CD8-positive, alpha-beta memory T cell (primary cell): ENCODE data around the gene BBS1. TPM values are rescaled to one million over a fixed set of nuclear protein-coding genes. Genes with fewer than 3 reads are reported as not detected.
A peak's percentile ranks its signal among the peaks of the same experiment; 100 is the strongest.

Source experiments
- CTCF ChIA-PET: fragments of 350-600 bp; sonication (Branson Sonifier 250); formaldehyde crosslinking; loops from one replicate; lab custom pipeline; 2021; ENCODE audit warnings: antibody characterized with exemption; lab: Charles Lee
- POLR2A ChIA-PET: fragments of 350-600 bp; sonication (Branson Sonifier 250); formaldehyde crosslinking; loops from one replicate; lab custom pipeline; 2021; ENCODE audit warnings: antibody characterized with exemption; lab: Charles Lee
- DNase-seq, 5 donors: peaks; one replicate each; pipeline versions ENCODE4 v3.0.0 to v3.0.0-alpha.2; 2020 to 2022; ENCODE audit warnings: mixed read lengths in 1 of 5
- H3K27ac ChIP-seq: one replicate; pipeline ENCODE4 v1.7.0; 2013; ENCODE audit warnings: low read depth, mild to moderate bottlenecking, low read length, moderate library complexity
- H3K27me3 ChIP-seq: 2 replicates; pipeline ENCODE4 v1.7.0; 2013; ENCODE audit warnings: low read length, mild to moderate bottlenecking; ENCODE audit not compliant: insufficient read depth, poor library complexity, severe bottlenecking
- H3K36me3 ChIP-seq: 2 replicates; pipeline ENCODE4 v1.7.0; 2013; ENCODE audit warnings: mild to moderate bottlenecking, low read length, moderate library complexity; ENCODE audit not compliant: insufficient read depth
- H3K4me1 ChIP-seq: 2 replicates; pipeline ENCODE4 v1.7.0; 2013; ENCODE audit warnings: mild to moderate bottlenecking, low read length, moderate library complexity; ENCODE audit not compliant: insufficient read depth
- H3K4me3 ChIP-seq: 2 replicates; pipeline ENCODE4 v1.7.0; 2013; ENCODE audit warnings: mild to moderate bottlenecking, low read length
- H3K9me3 ChIP-seq: 2 replicates; pipeline ENCODE4 v1.7.0; 2013; ENCODE audit warnings: mild to moderate bottlenecking, low read length
- H3K27ac Mint-ChIP-seq, 8 donors: one replicate each; pipeline ENCODE4 v1.8.0; 2020 to 2021; ENCODE audit warnings: mixed read lengths in 8 of 8, mild to moderate bottlenecking in 6 of 8, inconsistent platforms in 3 of 8, moderate library complexity in 3 of 8
- H3K27me3 Mint-ChIP-seq, 2 donors: one replicate each; pipeline ENCODE4 v1.8.0; 2020 to 2021; ENCODE audit warnings: mixed read lengths in 2 of 2, mild to moderate bottlenecking in 1 of 2, moderate library complexity in 1 of 2
- H3K36me3 Mint-ChIP-seq, 3 donors: one replicate each; pipeline ENCODE4 v1.8.0; 2020 to 2021; ENCODE audit warnings: mixed read lengths in 3 of 3, inconsistent platforms in 1 of 3, mild to moderate bottlenecking in 1 of 3
- H3K4me1 Mint-ChIP-seq, 3 donors: one replicate each; pipeline ENCODE4 v1.8.0; 2020 to 2021; ENCODE audit warnings: mixed read lengths in 3 of 3, inconsistent platforms in 1 of 3, mild to moderate bottlenecking in 1 of 3
- H3K4me3 Mint-ChIP-seq, 7 donors: one replicate each; pipeline ENCODE4 v1.8.0; 2020 to 2021; ENCODE audit warnings: mixed read lengths in 7 of 7, mild to moderate bottlenecking in 6 of 7, moderate library complexity in 4 of 7, inconsistent platforms in 2 of 7
- H3K9me3 Mint-ChIP-seq, 5 donors: one replicate each; pipeline ENCODE4 v1.8.0; 2020 to 2022; ENCODE audit warnings: mixed read lengths in 5 of 5, mild to moderate bottlenecking in 3 of 5, moderate library complexity in 2 of 5, inconsistent platforms in 1 of 5
- polyA plus RNA-seq: library from polyadenylated mRNA; unstranded; fragments of 300-500 nt; fragmentation: Illumina TruSeq; gene quantifications from one replicate; pipeline ENCODE4 v1.2.3, GENCODE V29; 2021
- total RNA-seq, 2 experiments: library from RNA; stranded (reverse); gene quantifications; one replicate each; pipeline ENCODE4 v1.2.3, GENCODE V29; 2021

Gene BBS1
- total and polyA plus RNA-seq, 3 experiments from 2014 or later: 15.6 to 21.2 (median 17.7) TPM

GRCh38 chr11:66498506-66498905 lies 11.9 kb upstream of the BBS1 start:
- no peak for DNase-seq
- CTCF ChIA-PET: no interaction called here
- H3K4me3 ChIP-seq: no peak overlapping the region
- Mint-ChIP-seq H3K4me3 (no peak overlapping the region), H3K36me3 (peaks cover 0 to 45% (median 9%) of the 10 kb centered on the region in 3 donors), H3K27me3 (no peaks in the 10 kb centered on the region), H3K4me1 (no peaks in the 10 kb centered on the region), H3K27ac (no peak overlapping the region), H3K9me3 (no peaks in the 10 kb centered on the region)
- no peak overlapping the region for H3K27ac ChIP-seq
- no peaks in the 10 kb centered on the region for H3K36me3 ChIP-seq
- no peaks in the 10 kb centered on the region for H3K4me1 ChIP-seq
- no peaks in the 10 kb centered on the region for H3K27me3 ChIP-seq
- POLR2A ChIA-PET: no interaction called here
- no peaks in the 10 kb centered on the region for H3K9me3 ChIP-seq

DNA sequence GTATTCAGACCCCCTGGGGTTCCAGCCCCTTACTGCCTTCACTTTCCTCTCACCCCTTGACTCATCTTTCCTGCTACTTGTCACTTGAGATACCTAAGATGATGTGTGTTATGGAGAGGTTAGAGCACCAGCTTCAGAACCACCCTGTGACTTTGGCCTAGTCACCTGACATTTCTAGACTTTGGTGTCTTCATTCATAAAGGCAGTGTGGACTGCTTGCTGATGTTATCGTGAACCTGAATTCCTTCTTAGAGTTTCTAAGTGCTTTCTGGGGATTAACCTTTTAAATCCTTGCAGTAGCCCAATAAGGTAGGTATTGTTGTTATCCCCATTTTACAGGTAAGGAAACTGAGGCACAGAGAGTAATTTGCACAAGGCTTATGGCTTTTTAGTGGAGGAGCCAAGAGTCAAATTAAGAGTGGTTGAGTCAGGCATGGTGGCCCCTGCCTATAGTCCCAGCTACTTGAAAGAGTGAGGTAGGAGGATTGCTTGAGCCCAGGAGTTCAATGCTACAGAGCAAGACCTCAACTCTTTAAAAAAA lies 5.1 kb upstream of the BBS1 start:
- Mint-ChIP-seq H3K36me3 (peaks cover 0 to 41% (median 9%) of the 10 kb centered on the region in 3 donors), H3K4me3 (no peak overlapping the region), H3K27me3 (no peaks in the 10 kb centered on the region), H3K4me1 (peaks cover 1 to 4% (median 4%) of the 10 kb centered on the region in 3 donors), H3K27ac (no peak overlapping the region), H3K9me3 (no peaks in the 10 kb centered on the region)
- H3K27me3 ChIP-seq: no peaks in the 10 kb centered on the region
- no peak for DNase-seq
- ChIA-PET POLR2A (no interaction called here), CTCF (no interaction called here)
- peaks cover 5% of the 10 kb centered on the region for H3K36me3 ChIP-seq
- H3K4me1 ChIP-seq: peaks cover 4% of the 10 kb centered on the region
- H3K9me3 ChIP-seq: no peaks in the 10 kb centered on the region
- no peak overlapping the region for H3K4me3 ChIP-seq
- H3K27ac ChIP-seq: no peak overlapping the region

DNA sequence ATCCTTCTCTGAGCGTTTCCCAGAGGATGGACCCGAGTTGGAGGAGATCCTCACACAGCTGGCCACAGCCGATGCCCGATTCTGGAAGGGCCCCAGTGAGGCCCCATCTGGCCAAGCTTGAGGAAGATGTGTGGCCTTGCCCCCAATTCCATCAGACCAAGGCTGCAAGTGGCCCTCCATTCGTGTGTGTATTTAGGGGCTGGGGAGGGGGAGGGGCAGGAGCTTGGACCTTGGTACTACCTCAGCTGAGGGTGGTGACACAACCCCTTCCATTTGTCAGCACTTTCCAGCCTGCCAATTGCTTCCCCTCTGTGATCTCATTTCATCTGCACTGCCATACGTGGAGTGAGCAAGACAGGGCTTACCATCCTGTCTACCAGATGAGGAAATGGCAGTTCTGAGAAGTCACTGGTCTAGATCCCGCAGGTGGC lies 1.3 kb upstream of the BBS1 start:
- Histone ChIP-seq H3K4me1 (peaks cover 11% of the 10 kb centered on the region), H3K36me3 (peaks cover 5% of the 10 kb centered on the region), H3K27ac (no peak overlapping the region), H3K27me3 (no peaks in the 10 kb centered on the region), H3K4me3 (no peak overlapping the region), H3K9me3 (no peaks in the 10 kb centered on the region)
- peaks cover 12 to 24% (median 17%) of the 10 kb centered on the region in 3 donors for H3K4me1 Mint-ChIP-seq
- ChIA-PET POLR2A (interaction anchor here (1.2 to 1.9 kb wide), 2 partner anchors 29 to 108 kb away, joined by 3 to 12 read pairs; partner anchors contain the start of gene DPP3), CTCF (interaction anchor here (0.9 to 1.2 kb wide), 3 partner anchors 18 to 99 kb away, joined by 3 read pairs; partner anchors contain the start of gene DPP3)
- DNase-seq: no peak
- peak overlapping the region in 4 of 8 donors; percentile 22 to 82 (median 36) for H3K27ac Mint-ChIP-seq
- H3K27me3 Mint-ChIP-seq: no peaks in the 10 kb centered on the region
- peak overlapping the region in 2 of 7 donors; percentile 20 to 58 for H3K4me3 Mint-ChIP-seq
- no peaks in the 10 kb centered on the region for H3K9me3 Mint-ChIP-seq
- H3K36me3 Mint-ChIP-seq: peaks cover 0 to 44% (median 6%) of the 10 kb centered on the region in 3 donors

DNA sequence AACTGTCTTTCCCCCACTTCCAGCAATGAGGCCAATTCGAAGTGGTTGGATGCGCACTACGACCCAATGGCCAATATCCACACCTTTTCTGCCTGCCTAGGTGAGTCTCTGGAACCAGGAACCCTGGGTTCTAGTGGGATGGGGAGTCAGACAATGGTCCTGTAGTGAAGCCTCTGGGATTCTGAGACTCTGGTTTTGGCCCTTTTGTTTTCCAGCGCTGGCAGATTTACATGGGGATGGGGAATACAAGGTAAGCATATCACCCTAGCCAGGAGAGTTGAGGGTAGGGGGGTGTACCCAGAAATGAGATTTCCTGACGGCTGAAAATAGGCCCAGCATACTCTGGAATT lies 530 bp downstream of the BBS1 start:
- H3K9me3 Mint-ChIP-seq: no peaks in the 10 kb centered on the region
- H3K27ac Mint-ChIP-seq: peak overlapping the region in 7 of 8 donors; percentile 65 to 94 (median 82)
- H3K4me1 Mint-ChIP-seq: peaks cover 12 to 24% (median 17%) of the 10 kb centered on the region in 3 donors
- peaks cover 0 to 41% (median 6%) of the 10 kb centered on the region in 3 donors for H3K36me3 Mint-ChIP-seq
- POLR2A ChIA-PET: interaction anchor here (1.9 kb wide), 1 partner anchor 31 kb away, joined by 12 read pairs; the partner anchor contains the start of gene DPP3
- peaks cover 11% of the 10 kb centered on the region for H3K4me1 ChIP-seq
- peak overlapping the region; percentile 19 for H3K27ac ChIP-seq
- no peak for DNase-seq
- H3K4me3 Mint-ChIP-seq: peak overlapping the region; percentile 86 to 94 (median 90)
- peak overlapping the region; percentile 65 for H3K4me3 ChIP-seq
- H3K27me3 Mint-ChIP-seq: no peaks in the 10 kb centered on the region
- CTCF ChIA-PET: interaction anchor here (0.8 kb wide), 1 partner anchor 25 kb away, joined by 3 read pairs; no protein-coding TSS in a partner anchor
- H3K27me3 ChIP-seq: no peaks in the 10 kb centered on the region
- H3K36me3 ChIP-seq: no peaks in the 10 kb centered on the region
- no peaks in the 10 kb centered on the region for H3K9me3 ChIP-seq

- ChIA-PET CTCF (no interaction called here), POLR2A (no interaction called here)
- Mint-ChIP-seq H3K27me3 (no peaks in the 10 kb centered on the region), H3K27ac (peak overlapping the region in 2 of 8 donors; percentile 50 to 58), H3K4me3 (no peak overlapping the region), H3K4me1 (no peaks in the 10 kb centered on the region), H3K9me3 (no peaks in the 10 kb centered on the region), H3K36me3 (peaks cover 8 to 63% (median 23%) of the 10 kb centered on the region in 3 donors)
- Histone ChIP-seq H3K27ac (no peak overlapping the region), H3K9me3 (no peaks in the 10 kb centered on the region), H3K4me3 (no peak overlapping the region), H3K27me3 (no peaks in the 10 kb centered on the region), H3K36me3 (peaks cover 11% of the 10 kb centered on the region), H3K4me1 (no peaks in the 10 kb centered on the region)
- DNase-seq: no peak
These were observed 13.2 kb downstream of the BBS1 start for GRCh38 chr11:66523611-66524010.

DNA sequence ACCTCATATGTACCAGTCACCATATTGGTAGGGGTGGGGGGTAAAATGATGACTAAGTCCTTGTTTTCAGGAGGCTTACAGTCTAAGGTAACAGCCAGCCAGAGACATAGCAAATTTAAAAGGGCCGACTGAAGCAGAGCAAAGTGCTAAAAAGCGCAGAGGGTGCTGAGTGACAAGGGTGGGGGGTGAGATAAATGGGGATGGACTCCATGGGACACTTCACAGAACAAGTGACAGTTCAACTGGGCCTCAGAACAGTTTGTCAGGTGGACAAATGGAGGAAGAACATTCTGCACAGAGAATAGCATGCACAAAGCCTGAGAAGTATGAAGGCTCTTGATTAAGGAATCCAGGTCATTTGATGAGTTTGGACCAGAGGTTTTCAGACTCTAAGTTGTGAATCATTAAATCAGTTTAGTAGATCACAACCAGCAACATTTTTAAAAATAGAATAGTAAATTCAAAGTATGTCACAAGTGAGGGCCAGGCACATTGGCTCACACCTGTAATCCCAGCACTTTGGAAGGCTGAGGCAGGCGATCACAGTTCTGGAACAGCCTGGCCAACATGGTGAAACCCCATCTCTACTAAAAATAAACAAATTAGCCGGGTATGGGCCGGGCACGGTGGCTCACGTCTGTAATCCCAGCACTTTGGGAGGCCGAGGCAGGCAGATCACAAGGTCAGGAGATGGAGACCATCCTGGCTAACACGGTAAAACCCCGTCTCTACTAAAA lies 14.0 kb downstream of the BBS1 start:
- no peak overlapping the region for H3K27ac ChIP-seq
- ChIA-PET CTCF (no interaction called here), POLR2A (interaction anchor here (0.6 kb wide), 1 partner anchor 17 kb away, joined by 3 read pairs; no protein-coding TSS in a partner anchor)
- H3K4me3 ChIP-seq: no peak overlapping the region
- no peaks in the 10 kb centered on the region for H3K4me1 ChIP-seq
- H3K27me3 Mint-ChIP-seq: no peaks in the 10 kb centered on the region
- H3K4me1 Mint-ChIP-seq: no peaks in the 10 kb centered on the region
- no peak for DNase-seq
- H3K36me3 Mint-ChIP-seq: peaks cover 6 to 66% (median 21%) of the 10 kb centered on the region in 3 donors
- H3K27me3 ChIP-seq: no peaks in the 10 kb centered on the region
- no peak overlapping the region for H3K4me3 Mint-ChIP-seq
- H3K9me3 ChIP-seq: no peaks in the 10 kb centered on the region
- H3K27ac Mint-ChIP-seq: peak overlapping the region in 1 of 8 donors; percentile 10
- peaks cover 8% of the 10 kb centered on the region for H3K36me3 ChIP-seq
- H3K9me3 Mint-ChIP-seq: no peaks in the 10 kb centered on the region

DNA sequence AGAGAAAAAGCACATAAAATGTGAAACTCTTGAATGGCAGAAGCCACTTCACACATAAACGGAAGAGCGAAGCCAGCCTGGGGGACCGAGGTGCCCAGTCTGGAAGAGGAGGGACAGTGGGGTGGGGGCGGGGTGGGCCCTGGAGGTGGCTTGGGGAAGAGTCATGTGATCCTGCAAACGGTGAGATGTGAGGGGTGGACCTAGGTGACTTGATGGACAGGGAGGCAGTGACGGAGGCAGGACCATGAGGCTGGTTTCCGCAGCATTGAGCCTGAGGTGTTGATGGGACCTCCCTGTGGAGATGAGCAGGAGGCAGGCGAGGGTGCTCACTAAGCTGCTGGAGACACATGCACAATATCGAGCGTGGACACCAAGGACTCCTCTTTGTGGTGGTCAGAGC lies 18.6 kb downstream of the BBS1 start:
- no peak overlapping the region for H3K4me3 Mint-ChIP-seq
- Histone ChIP-seq H3K27me3 (no peaks in the 10 kb centered on the region), H3K4me3 (no peak overlapping the region), H3K27ac (no peak overlapping the region), H3K4me1 (no peaks in the 10 kb centered on the region), H3K9me3 (no peaks in the 10 kb centered on the region), H3K36me3 (peaks cover 4% of the 10 kb centered on the region)
- CTCF ChIA-PET: no interaction called here
- H3K36me3 Mint-ChIP-seq: peaks cover 0 to 53% (median 12%) of the 10 kb centered on the region in 3 donors
- no peaks in the 10 kb centered on the region for H3K9me3 Mint-ChIP-seq
- H3K4me1 Mint-ChIP-seq: peaks cover 5 to 9% (median 7%) of the 10 kb centered on the region in 3 donors
- H3K27me3 Mint-ChIP-seq: peaks cover 0 to under 1% of the 10 kb centered on the region in 2 donors
- DNase-seq: no peak
- H3K27ac Mint-ChIP-seq: no peak overlapping the region
- POLR2A ChIA-PET: no interaction called here

GRCh38 chr11:66529655-66530054 lies 19.2 kb downstream of the BBS1 start:
- Mint-ChIP-seq H3K4me3 (no peak overlapping the region), H3K27ac (peak overlapping the region in 1 of 8 donors; percentile 78), H3K27me3 (peaks cover 0 to 1% of the 10 kb centered on the region in 2 donors), H3K9me3 (no peaks in the 10 kb centered on the region), H3K4me1 (peaks cover 5 to 9% (median 7%) of the 10 kb centered on the region in 3 donors), H3K36me3 (peaks cover 0 to 49% (median 11%) of the 10 kb centered on the region in 3 donors)
- H3K27me3 ChIP-seq: no peaks in the 10 kb centered on the region
- no peak overlapping the region for H3K27ac ChIP-seq
- no peak for DNase-seq
- ChIA-PET CTCF (no interaction called here), POLR2A (no interaction called here)
- H3K9me3 ChIP-seq: no peaks in the 10 kb centered on the region
- no peaks in the 10 kb centered on the region for H3K4me1 ChIP-seq
- no peak overlapping the region for H3K4me3 ChIP-seq
- peaks cover 4% of the 10 kb centered on the region for H3K36me3 ChIP-seq
